HG02588 (cell line): ENCODE results near the gene TRMO.

Source experiments
- ATAC-seq: cut with Tn5 transposase; IDR thresholded peaks from one replicate; pipeline ENCODE4 v1.9.1; 2021; ENCODE audit warnings: mild to moderate bottlenecking, moderate library complexity; ENCODE audit not compliant: unreplicated experiment

The TRMO gene

DNA sequence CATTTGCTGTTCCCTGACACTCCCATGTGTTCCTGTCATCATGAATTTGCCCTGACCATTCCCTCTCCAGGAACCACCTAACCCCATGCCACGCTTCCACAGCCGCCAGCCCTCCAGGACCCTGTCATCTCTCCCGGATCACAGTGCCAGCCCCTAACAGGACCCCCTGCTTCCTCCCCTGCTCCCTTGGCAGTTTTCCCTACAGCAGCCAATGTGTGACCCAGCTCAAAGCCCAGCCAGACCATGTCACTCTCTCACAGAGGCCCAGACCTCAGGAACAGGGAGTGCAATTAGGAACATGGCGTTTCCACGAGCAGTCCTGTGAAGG lies 61.2 kb downstream of the TRMO start:
- ATAC-seq: no peak

DNA sequence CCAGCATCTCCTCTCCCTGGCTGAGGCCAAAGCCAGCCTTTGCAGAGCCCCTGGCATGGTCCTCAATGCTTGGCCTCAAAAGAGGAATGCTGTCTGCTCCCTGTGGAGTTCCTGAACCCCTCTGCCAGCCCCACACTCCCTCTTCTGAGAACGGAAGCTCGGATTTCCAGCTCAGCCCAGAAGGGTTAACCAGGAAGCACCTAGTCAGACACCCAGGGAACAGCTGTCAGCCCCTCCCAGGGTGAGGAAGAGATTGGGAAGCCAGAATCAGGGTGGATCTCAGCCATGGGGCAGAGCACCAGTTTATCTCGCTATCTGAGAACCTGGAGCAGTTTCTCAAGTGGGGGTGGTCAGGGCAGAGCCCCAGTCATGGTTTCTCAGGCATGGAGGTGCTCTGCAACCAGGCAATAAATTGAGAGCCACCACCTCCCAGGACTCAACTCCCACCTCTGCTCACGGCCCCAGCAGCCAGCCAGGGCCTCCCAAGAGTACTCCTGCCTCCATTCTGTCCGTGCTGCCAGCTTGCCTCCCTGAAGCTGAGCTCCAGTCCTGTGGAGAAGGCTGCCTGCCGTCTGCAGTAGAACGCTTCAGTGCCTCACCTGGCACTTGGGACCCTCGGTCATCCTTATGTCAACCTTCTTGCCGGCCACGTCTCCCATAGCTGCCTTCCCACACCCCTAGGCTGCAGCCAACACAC lies 61.7 kb downstream of the TRMO start:
- ATAC-seq: no peak

DNA sequence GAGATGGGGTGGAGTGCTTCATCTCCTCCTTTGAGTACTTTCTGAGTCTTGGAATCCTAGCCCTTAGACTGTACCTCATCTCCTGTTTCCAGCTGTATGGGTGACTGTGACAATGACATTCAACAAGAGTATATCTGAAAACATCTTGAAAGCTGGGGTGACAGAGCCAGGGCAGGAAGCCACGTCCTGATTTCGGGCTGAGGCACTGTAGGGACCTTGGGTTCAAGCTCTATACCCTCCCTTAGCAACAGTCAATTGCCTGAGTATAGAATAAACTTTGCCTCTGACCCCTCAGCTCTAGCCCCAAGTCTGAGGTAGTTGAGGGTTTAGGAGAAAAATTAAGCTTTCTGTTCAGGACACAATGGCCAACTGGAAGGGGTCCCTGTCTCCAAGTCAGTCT lies 63.0 kb downstream of the TRMO start:
- no peak for ATAC-seq

DNA sequence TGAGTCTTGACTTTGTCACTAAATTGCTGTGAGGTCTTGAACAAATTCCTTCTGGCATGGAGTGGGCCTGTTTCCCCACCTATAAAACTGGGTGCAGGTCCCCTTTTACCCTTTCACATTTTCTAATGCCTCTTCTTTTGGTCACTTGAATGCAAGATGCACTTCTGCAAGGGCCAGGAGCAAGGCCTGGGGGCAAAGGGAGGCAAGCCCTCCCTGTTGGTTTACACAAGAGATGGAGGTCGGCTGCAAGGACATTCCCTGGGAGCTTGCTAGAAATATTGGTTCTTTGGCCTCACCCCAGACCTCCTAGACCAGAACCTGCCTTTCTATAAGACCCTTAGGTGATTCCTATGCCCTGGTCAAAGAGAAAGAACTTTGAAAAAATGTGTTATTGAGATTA lies 63.5 kb downstream of the TRMO start:
- ATAC-seq: no peak

DNA sequence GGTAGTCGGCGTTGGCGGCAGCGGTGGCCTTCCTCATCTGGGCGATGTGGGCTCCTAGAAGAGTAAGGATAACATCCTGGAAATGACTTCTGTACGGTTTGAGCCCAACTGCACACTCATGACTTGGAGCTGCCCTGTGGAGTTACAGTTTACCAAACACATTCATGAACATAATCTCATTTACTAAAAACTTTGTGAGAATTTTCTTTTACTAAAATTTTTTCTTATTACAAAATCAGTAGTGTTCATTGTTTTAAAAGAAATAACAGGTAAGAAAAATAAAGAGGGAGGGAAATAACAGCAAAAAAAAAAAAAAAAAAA lies 63.9 kb downstream of the TRMO start:
- no peak for ATAC-seq

DNA sequence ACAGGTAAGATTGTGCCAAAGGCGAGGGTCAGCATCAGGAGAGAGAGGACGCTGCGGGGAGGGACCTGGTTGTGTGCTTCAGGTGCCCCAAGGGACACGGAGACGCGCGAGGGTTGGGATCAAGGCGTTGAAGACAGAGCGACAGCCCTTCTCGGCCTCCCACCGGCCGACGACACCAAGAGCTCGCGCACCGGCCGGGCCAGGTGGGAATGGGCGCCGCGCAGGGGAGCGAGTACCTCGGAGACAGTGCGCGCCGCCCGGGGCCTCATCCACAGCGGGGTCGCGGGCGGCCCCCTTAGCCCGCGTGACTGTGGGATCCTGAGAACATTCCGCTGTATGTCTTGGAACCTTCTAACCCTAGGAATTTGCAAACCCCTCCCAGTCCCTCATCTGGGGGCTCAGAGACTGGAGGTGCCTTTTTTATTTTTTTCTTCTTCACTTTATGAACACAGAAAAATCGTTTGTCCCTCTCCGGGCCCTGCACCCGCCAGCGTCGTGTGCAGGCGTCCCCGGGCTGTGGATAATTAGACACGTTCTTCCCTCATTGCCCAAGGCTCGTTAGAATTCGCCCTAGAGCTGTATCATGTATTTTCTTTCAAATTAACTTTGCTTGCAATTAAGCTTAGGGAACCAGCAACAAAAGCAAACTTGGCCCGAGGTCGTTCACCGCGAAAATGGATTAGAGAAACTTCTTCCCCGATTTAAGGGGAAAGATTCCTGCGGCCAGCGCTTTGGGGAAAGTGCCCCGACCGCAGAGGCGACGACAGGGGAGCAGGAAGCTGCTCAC lies 64.5 kb downstream of the TRMO start:
- ATAC-seq: no peak

DNA sequence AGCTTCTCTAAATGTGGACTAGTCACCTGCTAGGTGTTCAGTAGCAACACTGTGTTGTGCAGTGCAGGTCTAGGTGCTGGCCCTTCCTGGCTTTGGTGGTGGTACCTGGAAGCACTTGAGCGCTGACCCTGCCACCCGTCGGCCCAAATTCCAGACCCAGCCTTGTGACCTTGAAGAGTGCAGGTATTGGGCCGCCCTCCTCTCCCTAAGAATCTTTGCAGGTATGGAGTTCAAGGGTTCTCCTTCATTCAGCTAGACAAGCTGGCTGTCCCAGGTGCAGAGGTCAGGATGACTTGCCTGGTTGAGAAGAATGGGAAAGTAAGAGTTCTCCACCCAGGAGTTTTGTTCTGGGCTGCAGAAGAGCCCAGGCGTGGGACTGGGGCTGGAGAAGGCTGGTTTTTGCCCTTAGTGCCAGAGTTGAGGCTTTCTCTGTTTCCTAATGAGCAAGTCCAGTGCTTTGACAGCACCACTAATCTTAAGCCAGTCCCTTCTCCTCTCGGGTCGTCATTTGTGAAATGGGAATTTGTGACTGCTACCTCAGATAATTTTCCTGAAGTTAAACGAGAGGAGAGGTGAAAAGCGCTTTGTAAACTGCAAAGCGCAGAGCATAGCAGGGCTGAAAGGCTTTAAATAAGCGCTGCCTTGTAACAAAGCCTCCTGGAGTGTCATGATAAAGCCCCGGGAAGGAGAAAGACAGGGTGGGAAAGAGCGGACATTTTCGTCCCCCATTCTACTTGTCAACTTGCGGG lies 65.3 kb downstream of the TRMO start:
- ATAC-seq: no peak

DNA sequence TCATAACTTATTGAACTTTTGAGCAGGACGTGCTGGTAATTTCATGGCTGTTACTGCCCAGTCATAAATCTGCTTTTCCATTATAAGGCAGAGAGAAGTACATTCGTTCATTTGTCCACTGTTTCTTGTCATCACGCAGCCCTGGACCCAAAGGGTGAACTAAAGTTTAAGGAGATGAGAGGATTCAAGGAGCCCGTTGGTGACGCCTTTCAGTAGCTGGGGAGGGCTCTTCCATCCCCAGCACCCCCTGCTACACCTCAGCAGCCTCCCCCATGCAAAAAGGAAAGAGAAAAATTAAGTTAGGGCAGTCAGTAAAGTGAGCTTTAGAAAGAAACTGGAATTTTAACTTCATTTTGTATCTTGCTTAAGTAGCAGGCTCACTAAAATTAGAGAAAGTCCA lies 66.4 kb downstream of the TRMO start:
- no peak for ATAC-seq

DNA sequence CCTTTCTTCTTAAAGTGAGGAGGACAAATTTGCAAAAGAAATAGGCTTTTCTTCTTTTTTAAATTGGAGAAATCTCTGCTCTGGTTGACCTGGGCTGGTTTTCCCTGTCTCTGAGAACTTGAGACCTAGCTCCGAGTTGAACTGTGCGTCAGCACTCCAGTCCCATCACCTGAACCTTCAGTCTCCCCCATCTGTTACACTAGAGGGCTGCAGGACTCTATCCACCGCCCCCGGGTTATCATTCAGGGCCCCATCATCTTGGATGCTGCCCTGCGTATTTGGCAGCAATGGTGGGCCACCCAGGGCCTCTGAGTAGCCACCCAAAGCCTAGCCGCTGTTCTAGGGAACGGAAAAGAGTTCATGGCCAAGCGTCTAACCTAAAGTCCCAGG lies 66.8 kb downstream of the TRMO start:
- no peak for ATAC-seq

DNA sequence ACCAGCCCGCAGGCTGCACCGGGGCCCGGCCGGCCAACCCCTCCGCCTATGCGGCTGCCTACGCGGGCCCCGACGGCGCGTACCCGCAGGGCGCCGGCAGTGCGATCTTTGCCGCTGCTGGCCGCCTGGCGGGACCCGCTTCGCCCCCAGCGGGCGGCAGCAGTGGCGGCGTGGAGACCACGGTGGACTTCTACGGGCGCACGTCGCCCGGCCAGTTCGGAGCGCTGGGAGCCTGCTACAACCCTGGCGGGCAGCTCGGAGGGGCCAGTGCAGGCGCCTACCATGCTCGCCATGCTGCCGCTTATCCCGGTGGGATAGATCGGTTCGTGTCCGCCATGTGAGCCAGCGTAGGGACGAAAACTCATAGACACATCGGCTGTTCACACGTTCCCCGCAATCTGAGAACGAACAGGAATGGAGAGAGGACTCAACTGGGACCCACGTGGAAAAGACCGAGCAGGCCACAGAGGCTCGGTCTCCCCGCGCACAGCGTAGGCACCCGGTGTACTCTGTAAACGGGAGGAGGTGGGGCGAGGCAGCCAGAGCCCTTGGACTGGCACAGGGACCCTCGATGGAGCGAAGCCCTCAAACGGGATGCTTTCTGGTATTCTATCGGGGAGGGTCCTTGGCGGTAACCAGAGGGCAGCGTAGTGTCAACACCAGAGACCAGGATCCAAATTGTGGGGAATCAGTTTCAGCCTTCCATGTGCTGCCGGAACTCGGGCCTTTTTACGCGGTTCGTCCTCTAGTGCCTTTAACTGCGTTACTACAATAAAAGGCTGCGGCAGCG lies 67.4 kb downstream of the TRMO start:
- ATAC-seq: no peak
